Caco-2 (cell line): ENCODE data around the gene SRA1. TPM values are rescaled to one million over a fixed set of nuclear protein-coding genes. Genes with fewer than 3 reads are reported as not detected.

Source experiments
- BruUV-seq: library from RNA; stranded (reverse); fragments of 400-500 nt; replicated peaks from 2 replicates; lab custom pipeline; 2021; lab: Mats Ljungman, UMichigan
- CTCF ChIA-PET: fragments of 300-600 bp; sonication (Branson Sonifier 250); formaldehyde crosslinking; loops from one replicate; lab custom pipeline; 2022; ENCODE audit warnings: antibody characterized with exemption; lab: Charles Lee
- POLR2A ChIA-PET: fragments of 300-600 bp; sonication (Branson Sonifier 250); formaldehyde crosslinking; loops from one replicate; lab custom pipeline; 2022; ENCODE audit warnings: antibody characterized with exemption; lab: Charles Lee
- DNase-seq, 2 experiments: peaks; one replicate each; pipeline versions ENCODE4 v3.0.0 to v3.0.0-alpha.2; 2020 to 2022
- H3K27me3 ChIP-seq: replicated peaks from 2 replicates; pipeline ENCODE4 v1.6.0; 2011; ENCODE audit warnings: low read length; ENCODE audit not compliant: control insufficient read depth, insufficient read depth
- H3K36me3 ChIP-seq: 2 replicates; pipeline ENCODE4 v1.5.1; 2011; ENCODE audit warnings: low read length; ENCODE audit not compliant: control insufficient read depth, insufficient read depth
- H3K4me1 ChIP-seq: fragments of 250-450 bp; sonication (Bioruptor Pico); 2 replicates; pipeline ENCODE4 v1.5.1; 2020; ENCODE audit warnings: mild to moderate bottlenecking
- H3K4me3 ChIP-seq: 2 replicates; pipeline ENCODE4 v1.5.1; 2011; ENCODE audit warnings: low read depth, mild to moderate bottlenecking, control low read depth, low read length
- H3K9me3 ChIP-seq: fragments of 250-450 bp; sonication (Bioruptor Pico); 2 replicates; pipeline ENCODE4 v1.5.1; 2020; ENCODE audit warnings: mild to moderate bottlenecking, moderate library complexity
- H3K27ac Mint-ChIP-seq: one replicate; pipeline ENCODE4 v1.8.0; 2022; ENCODE audit warnings: mixed read lengths; ENCODE audit not compliant: unreplicated experiment
- H3K27me3 Mint-ChIP-seq: one replicate; pipeline ENCODE4 v1.8.0; 2022; ENCODE audit warnings: mixed read lengths; ENCODE audit not compliant: insufficient read depth, unreplicated experiment
- H3K36me3 Mint-ChIP-seq: one replicate; pipeline ENCODE4 v1.8.0; 2022; ENCODE audit warnings: mild to moderate bottlenecking, mixed read lengths; ENCODE audit not compliant: insufficient read depth, unreplicated experiment
- H3K4me1 Mint-ChIP-seq: one replicate; pipeline ENCODE4 v1.8.0; 2022; ENCODE audit warnings: low read depth, mixed read lengths; ENCODE audit not compliant: unreplicated experiment
- H3K4me3 Mint-ChIP-seq: one replicate; pipeline ENCODE4 v1.8.0; 2022; ENCODE audit warnings: mild to moderate bottlenecking, moderate library complexity, mixed read lengths; ENCODE audit not compliant: unreplicated experiment
- H3K9me3 Mint-ChIP-seq: one replicate; pipeline ENCODE4 v1.8.0; 2022; ENCODE audit warnings: mixed read lengths; ENCODE audit not compliant: unreplicated experiment
- intact Hi-C: fragments of 100-400 bp; cut with micrococcal nuclease; formaldehyde crosslinking; loops from one replicate; pipeline ENCODE4 v1.10.0; 2022; ENCODE audit not compliant: unreplicated experiment
- total RNA-seq: library from RNA; stranded (reverse); gene quantifications from 2 replicates; pipeline ENCODE4 v1.2.3, GENCODE V29; 2022
- TF ChIP-seq, protein P1 (sequence below), 2 experiments: fragments of 200-600 bp in 1 of 2; IDR thresholded peaks; 1 replicate in 1 of 2; 2 replicates in 1 of 2; pipeline versions ENCODE4 v1.5.1 to v1.8.0; 2011 to 2022; ENCODE audit warnings: antibody characterized with exemption in 1 of 2, control low read depth in 1 of 2, inconsistent platforms in 1 of 2, low read depth in 1 of 2, low read length in 1 of 2, mild to moderate bottlenecking in 1 of 2, moderate library complexity in 1 of 2; ENCODE audit not compliant: insufficient read depth in 1 of 2, severe bottlenecking in 1 of 2, unreplicated experiment in 1 of 2

SRA1 gene
- total RNA-seq, 1 experiment from 2014 or later = 50.3 TPM

DNA sequence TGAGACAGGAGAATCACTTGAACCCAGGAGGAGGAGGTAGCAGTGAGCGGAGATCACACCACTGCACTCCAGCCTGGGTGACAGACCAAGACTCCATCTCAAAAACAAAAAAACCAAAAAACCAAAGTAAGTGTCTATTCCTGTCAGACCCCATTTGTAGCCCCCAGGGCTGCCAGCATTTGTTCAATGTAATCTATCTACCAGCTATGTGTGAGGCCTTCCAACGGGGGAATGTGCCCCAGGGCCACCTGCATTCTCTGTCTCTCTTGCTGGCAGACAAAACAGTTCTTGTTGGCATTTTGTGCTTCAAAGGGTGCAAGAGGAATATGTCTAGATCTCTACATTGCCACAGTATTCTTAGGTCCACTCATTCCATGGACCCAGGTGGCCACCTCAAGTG is 41.6 kb upstream of the SRA1 start:
- no peak overlapping the region for H3K27ac Mint-ChIP-seq
- Histone ChIP-seq H3K4me3 (no peak overlapping the region), H3K4me1 (no peaks in the 10 kb centered on the region), H3K27me3 (no peaks in the 10 kb centered on the region), H3K36me3 (no peaks in the 10 kb centered on the region), H3K9me3 (no peaks in the 10 kb centered on the region)
- H3K36me3 Mint-ChIP-seq = peaks cover 4% of the 10 kb centered on the region
- intact Hi-C loops = no loop called here
- no TSS peak for BruUV-seq
- H3K9me3 Mint-ChIP-seq = no peaks in the 10 kb centered on the region
- no peak for DNase-seq
- CTCF ChIA-PET = no interaction called here
- H3K27me3 Mint-ChIP-seq = no peaks in the 10 kb centered on the region
- no peak overlapping the region for H3K4me3 Mint-ChIP-seq
- TF ChIP-seq, protein P1, sequence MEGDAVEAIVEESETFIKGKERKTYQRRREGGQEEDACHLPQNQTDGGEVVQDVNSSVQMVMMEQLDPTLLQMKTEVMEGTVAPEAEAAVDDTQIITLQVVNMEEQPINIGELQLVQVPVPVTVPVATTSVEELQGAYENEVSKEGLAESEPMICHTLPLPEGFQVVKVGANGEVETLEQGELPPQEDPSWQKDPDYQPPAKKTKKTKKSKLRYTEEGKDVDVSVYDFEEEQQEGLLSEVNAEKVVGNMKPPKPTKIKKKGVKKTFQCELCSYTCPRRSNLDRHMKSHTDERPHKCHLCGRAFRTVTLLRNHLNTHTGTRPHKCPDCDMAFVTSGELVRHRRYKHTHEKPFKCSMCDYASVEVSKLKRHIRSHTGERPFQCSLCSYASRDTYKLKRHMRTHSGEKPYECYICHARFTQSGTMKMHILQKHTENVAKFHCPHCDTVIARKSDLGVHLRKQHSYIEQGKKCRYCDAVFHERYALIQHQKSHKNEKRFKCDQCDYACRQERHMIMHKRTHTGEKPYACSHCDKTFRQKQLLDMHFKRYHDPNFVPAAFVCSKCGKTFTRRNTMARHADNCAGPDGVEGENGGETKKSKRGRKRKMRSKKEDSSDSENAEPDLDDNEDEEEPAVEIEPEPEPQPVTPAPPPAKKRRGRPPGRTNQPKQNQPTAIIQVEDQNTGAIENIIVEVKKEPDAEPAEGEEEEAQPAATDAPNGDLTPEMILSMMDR (IDR thresholded peaks at IDR 0.05; ENCODE audit: insufficient read depth in 1 of 2, low read depth in 1 of 2, low read length in 1 of 2, severe bottlenecking in 1 of 2, unreplicated experiment in 1 of 2) = no peak
- H3K4me1 Mint-ChIP-seq = no peaks in the 10 kb centered on the region
- POLR2A ChIA-PET = no interaction called here

DNA sequence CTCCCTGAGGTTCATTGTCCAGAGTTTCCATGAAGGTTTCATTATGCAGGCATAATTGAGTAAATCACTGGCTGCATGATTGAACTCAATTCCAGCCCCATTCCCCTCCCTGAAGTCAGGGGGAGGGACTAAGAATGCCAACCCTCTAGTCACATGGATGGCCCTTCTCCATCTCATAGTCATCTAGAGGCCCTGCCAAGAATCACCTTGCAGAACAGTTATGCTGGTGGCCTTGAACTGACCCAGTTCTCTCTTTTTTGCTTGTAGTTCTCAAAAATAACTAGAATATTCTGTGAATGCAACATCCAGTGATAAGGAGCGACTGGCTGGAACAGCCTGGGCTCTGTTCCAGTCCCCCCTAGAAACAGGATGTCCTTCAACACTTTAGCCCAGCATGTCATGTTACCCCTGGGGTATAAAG is 39.1 kb upstream of the SRA1 start:
- Histone ChIP-seq H3K4me3 (no peak overlapping the region), H3K36me3 (no peaks in the 10 kb centered on the region), H3K9me3 (no peaks in the 10 kb centered on the region), H3K27me3 (no peaks in the 10 kb centered on the region), H3K4me1 (no peaks in the 10 kb centered on the region)
- H3K9me3 Mint-ChIP-seq = no peaks in the 10 kb centered on the region
- no peak overlapping the region for H3K27ac Mint-ChIP-seq
- no peak for DNase-seq
- ChIA-PET CTCF (no interaction called here), POLR2A (no interaction called here)
- TF ChIP-seq, protein P1 (IDR thresholded peaks at IDR 0.05; ENCODE audit: insufficient read depth in 1 of 2, low read depth in 1 of 2, low read length in 1 of 2, severe bottlenecking in 1 of 2, unreplicated experiment in 1 of 2) = no peak
- BruUV-seq = no TSS peak
- H3K4me3 Mint-ChIP-seq = no peak overlapping the region
- H3K36me3 Mint-ChIP-seq = no peaks in the 10 kb centered on the region
- intact Hi-C loops = no loop called here
- H3K4me1 Mint-ChIP-seq = no peaks in the 10 kb centered on the region
- no peaks in the 10 kb centered on the region for H3K27me3 Mint-ChIP-seq

DNA sequence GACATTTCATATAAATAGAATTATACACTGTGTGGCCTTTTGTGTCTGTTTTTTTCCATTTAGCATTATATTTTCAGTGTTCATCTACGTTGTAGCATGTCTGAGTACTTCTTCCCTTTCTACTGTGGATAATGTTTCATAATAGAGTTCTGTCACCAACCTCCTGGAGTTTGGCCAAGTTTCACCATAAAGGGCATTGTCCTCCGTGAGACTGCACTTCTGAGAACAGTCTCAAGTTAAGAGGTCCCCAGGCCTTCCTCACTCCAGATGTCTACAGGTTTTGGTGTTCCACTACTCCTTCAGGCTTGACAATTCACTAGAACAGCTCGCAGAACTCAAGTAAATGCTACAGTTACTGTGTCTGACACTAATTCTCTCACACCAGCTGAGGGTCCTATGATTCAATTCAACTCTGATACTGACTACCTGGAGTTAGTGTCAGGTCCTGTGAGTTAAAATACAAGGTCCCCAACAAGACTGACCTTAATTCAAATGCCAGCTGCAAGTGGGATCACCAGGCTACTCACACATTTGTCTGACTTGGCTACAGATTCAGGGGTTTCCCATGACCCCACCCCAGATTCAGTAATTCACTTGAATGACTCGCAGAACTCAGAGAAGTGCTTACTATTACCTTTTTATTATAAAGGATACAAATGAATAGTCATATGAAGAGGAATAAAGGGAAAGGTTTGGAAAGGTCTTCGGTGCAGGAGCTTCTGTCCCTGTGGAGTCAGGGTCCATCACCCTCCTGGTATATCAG is 38.4 kb upstream of the SRA1 start:
- Mint-ChIP-seq H3K27me3 (no peaks in the 10 kb centered on the region), H3K36me3 (no peaks in the 10 kb centered on the region), H3K27ac (no peak overlapping the region), H3K9me3 (no peaks in the 10 kb centered on the region), H3K4me3 (no peak overlapping the region), H3K4me1 (no peaks in the 10 kb centered on the region)
- H3K4me1 ChIP-seq = no peaks in the 10 kb centered on the region
- H3K9me3 ChIP-seq = no peaks in the 10 kb centered on the region
- BruUV-seq = no TSS peak
- TF ChIP-seq, protein P1 (IDR thresholded peaks at IDR 0.05; ENCODE audit: insufficient read depth in 1 of 2, low read depth in 1 of 2, low read length in 1 of 2, severe bottlenecking in 1 of 2, unreplicated experiment in 1 of 2) = no peak
- DNase-seq = no peak
- POLR2A ChIA-PET = no interaction called here
- intact Hi-C loops = no loop called here
- CTCF ChIA-PET = no interaction called here
- no peaks in the 10 kb centered on the region for H3K36me3 ChIP-seq
- no peak overlapping the region for H3K4me3 ChIP-seq
- no peaks in the 10 kb centered on the region for H3K27me3 ChIP-seq
